HCT116 (cell line): ENCODE results near the gene GNG7. TPM values are rescaled to one million over a fixed set of nuclear protein-coding genes. Genes with fewer than 3 reads are reported as not detected.
"Not testable (repeated sequence)": the region's sequence is repeated elsewhere in the genome, so short reads cannot be mapped to it uniquely, and the experiment has no call there.

Experiments used
- ATAC-seq: fragments of 200-7000 bp; cut with Tn5 transposase; 2 replicates; pipeline ENCODE4 v1.9.1; 2020; ENCODE audit warnings: mild to moderate bottlenecking, moderate library complexity
- BruUV-seq: library from RNA; stranded (reverse); fragments of 400-500 nt; replicated peaks from 2 replicates; lab custom pipeline; 2021; lab: Mats Ljungman, UMichigan
- CTCF ChIA-PET: fragments of 300-600 bp; sonication (Branson Sonifier 250); formaldehyde crosslinking; loops from one replicate; lab custom pipeline; 2021; ENCODE audit warnings: antibody characterized with exemption; lab: Charles Lee
- POLR2A ChIA-PET: fragments of 300-600, 350-600 bp; sonication (Branson Sonifier 250); formaldehyde crosslinking; loops from one replicate; lab custom pipeline; 2021; ENCODE audit warnings: antibody characterized with exemption; lab: Charles Lee
- RAD21 ChIA-PET, 2 experiments: fragments of 300-600 bp; sonication (Branson Sonifier 250); formaldehyde crosslinking; loops; one replicate each; lab custom pipeline; 2023; ENCODE audit warnings: low total read pairs in 2 of 2; ENCODE audit not compliant: uncharacterized antibody in 2 of 2, unreplicated experiment in 2 of 2, low non-redundant PET in 1 of 2; lab: Charles Lee
- DNase-seq: peaks from one replicate; pipeline ENCODE4 v3.0.0-alpha.2; 2010; ENCODE audit warnings: low read depth, low spot score
- H2AFZ ChIP-seq: fragments of 200-600 bp; shearing (Covaris generic), sonication (generic); 2 replicates; pipeline ENCODE4 v1.6.1; 2017; ENCODE audit warnings: low read depth, mixed run types, mixed read lengths, antibody characterized with exemption, low read length; ENCODE audit not compliant: poor library complexity, severe bottlenecking
- H3K27ac ChIP-seq: 2 replicates; pipeline ENCODE4 v1.5.1; 2012; ENCODE audit warnings: low read depth, low read length
- H3K27me3 ChIP-seq: fragments of 200-600 bp; sonication (generic); 2 replicates; pipeline ENCODE4 v1.6.1; 2016; ENCODE audit warnings: mixed run types, low read length, mixed read lengths; ENCODE audit not compliant: insufficient read depth
- H3K36me3 ChIP-seq, 2 experiments: fragments of 200-500 bp in 1 of 2; fragments of 200-600 bp in 1 of 2; sonication (Bioruptor generic) in 1 of 2; sonication (generic) in 1 of 2; 2 replicates each; pipeline versions ENCODE4 v1.5.1 to v1.6.1; 2014 to 2016; ENCODE audit warnings: low read length in 2 of 2, inconsistent platforms in 1 of 2, mixed read lengths in 1 of 2, mixed run types in 1 of 2; ENCODE audit not compliant: insufficient read depth in 2 of 2, control insufficient read depth in 1 of 2
- H3K4me1 ChIP-seq, 2 experiments: fragments of 200-600 bp in 1 of 2; sonication (generic) in 1 of 2; 2 replicates each; pipeline versions ENCODE4 v1.5.1 to v1.6.1; 2012 to 2017; ENCODE audit warnings: low read length in 2 of 2, inconsistent platforms in 1 of 2, mild to moderate bottlenecking in 1 of 2, mixed read lengths in 1 of 2, mixed run types in 1 of 2, moderate library complexity in 1 of 2; ENCODE audit not compliant: insufficient read depth in 2 of 2, control insufficient read depth in 1 of 2
- H3K4me2 ChIP-seq: fragments of 200-600 bp; sonication (generic); 2 replicates; pipeline ENCODE4 v1.6.1; 2017; ENCODE audit warnings: mixed run types, low read length, mixed read lengths
- H3K4me3 ChIP-seq, 2 experiments: fragments of 200-600 bp in 1 of 2; sonication (generic) in 1 of 2; replicated peaks in 1 of 2; 2 replicates each; pipeline ENCODE4 v1.5.1; 2011 to 2016; ENCODE audit warnings: low read length in 2 of 2, control low read depth in 1 of 2, low read depth in 1 of 2, mild to moderate bottlenecking in 1 of 2, mixed read lengths in 1 of 2, mixed run types in 1 of 2
- H3K79me2 ChIP-seq: fragments of 200-600 bp; sonication (generic); 2 replicates; pipeline ENCODE4 v1.6.1; 2017; ENCODE audit warnings: mild to moderate bottlenecking, mixed run types, low read length, moderate library complexity, mixed read lengths; ENCODE audit not compliant: insufficient read depth
- H3K9ac ChIP-seq: fragments of 200-600 bp; sonication (generic); 2 replicates; pipeline ENCODE4 v1.6.1; 2016; ENCODE audit warnings: low read length, mixed read lengths
- H3K9me2 ChIP-seq: fragments of 200-600 bp; sonication (generic), shearing (Covaris generic); 2 replicates; pipeline ENCODE4 v1.6.1; 2017; ENCODE audit warnings: mixed run types, mild to moderate bottlenecking, moderate library complexity; ENCODE audit not compliant: insufficient read depth
- H3K9me3 ChIP-seq, 2 experiments: fragments of 200-500 bp in 1 of 2; fragments of 200-600 bp in 1 of 2; sonication (Bioruptor generic) in 1 of 2; sonication (generic) in 1 of 2; 2 replicates each; pipeline ENCODE4 v1.6.1; 2014 to 2017; ENCODE audit warnings: low read length in 2 of 2, mixed read lengths in 2 of 2, inconsistent platforms in 1 of 2, low read depth in 1 of 2, mild to moderate bottlenecking in 1 of 2, mixed run types in 1 of 2, moderate library complexity in 1 of 2; ENCODE audit not compliant: control insufficient read depth in 1 of 2, insufficient read depth in 1 of 2
- H4K20me1 ChIP-seq: fragments of 200-600 bp; sonication (generic), shearing (Covaris generic); 2 replicates; pipeline ENCODE4 v1.6.1; 2017; ENCODE audit warnings: mixed run types, mild to moderate bottlenecking, moderate library complexity; ENCODE audit not compliant: insufficient read depth
- CBX3 ChIP-seq: IDR thresholded peaks from 2 replicates; pipeline ENCODE4 v1.6.1; 2012; ENCODE audit warnings: low read depth
- EGR1 ChIP-seq: IDR thresholded peaks from 2 replicates; pipeline ENCODE4 v1.6.1; 2012; ENCODE audit warnings: low read depth
- ELF1 ChIP-seq: IDR thresholded peaks from 2 replicates; pipeline ENCODE4 v1.6.1; 2012; ENCODE audit warnings: low read depth, borderline replicate concordance
- EZH2 ChIP-seq: fragments of 200-600 bp; sonication (generic); IDR thresholded peaks from 2 replicates; pipeline ENCODE4 v1.6.1; 2017; ENCODE audit warnings: antibody characterized with exemption, mixed run types
- POLR2A ChIP-seq: IDR thresholded peaks from 2 replicates; pipeline ENCODE4 v1.7.0; 2011; ENCODE audit warnings: borderline replicate concordance; ENCODE audit not compliant: insufficient read depth, insufficient read length; ENCODE audit errors: extremely low read depth
- POLR2AphosphoS5 ChIP-seq: IDR thresholded peaks from 2 replicates; pipeline ENCODE4 v1.6.1; 2011; ENCODE audit warnings: mild to moderate bottlenecking, low read depth, low read length, moderate library complexity
- RAD21 ChIP-seq: IDR thresholded peaks from 2 replicates; pipeline ENCODE4 v1.6.1; 2012; ENCODE audit warnings: low read depth, mild to moderate bottlenecking
- SIN3A ChIP-seq: IDR thresholded peaks from 2 replicates; pipeline ENCODE4 v1.6.1; 2012; ENCODE audit warnings: low read depth
- SP1 ChIP-seq: IDR thresholded peaks from 2 replicates; pipeline ENCODE4 v1.6.1; 2012; ENCODE audit warnings: low read depth
- TCF7L2 ChIP-seq: IDR thresholded peaks from 2 replicates; pipeline ENCODE4 v1.7.0; 2011; ENCODE audit warnings: borderline replicate concordance, inconsistent platforms; ENCODE audit not compliant: insufficient read depth, insufficient read length; ENCODE audit errors: extremely low read depth
- ZFX ChIP-seq: fragments of 450-650 bp; IDR thresholded peaks from 2 replicates; pipeline ENCODE4 v1.6.1; 2017
- ZNF274 ChIP-seq: fragments of 200-500 bp; sonication (Bioruptor generic); IDR thresholded peaks from 2 replicates; pipeline ENCODE4 v1.6.1; 2014; ENCODE audit warnings: mild to moderate bottlenecking, low read depth, low read length, inconsistent platforms
- intact Hi-C: fragments of 100-400 bp; cut with micrococcal nuclease; formaldehyde crosslinking; loops from 2 replicates; pipeline ENCODE4 v1.10.0; 2022
- total RNA-seq: library from RNA; stranded (reverse); gene quantifications from one replicate; pipeline ENCODE4 v1.2.1, GENCODE V29; 2021; ENCODE audit not compliant: unreplicated experiment
- TF ChIP-seq, protein P1 (sequence below): IDR thresholded peaks from 2 replicates; pipeline ENCODE4 v1.6.1; 2011; ENCODE audit warnings: mild to moderate bottlenecking, low read length, moderate library complexity; ENCODE audit not compliant: insufficient replicate concordance; ENCODE audit errors: extremely low read depth
- TF ChIP-seq, protein P2 (sequence below): IDR thresholded peaks from 2 replicates; pipeline ENCODE4 v1.6.1; 2012
- TF ChIP-seq, protein P3 (sequence below), 3 experiments: fragments of 200-600 bp in 1 of 3; sonication (generic) in 1 of 3; IDR thresholded peaks in 2 of 3; conservative IDR thresholded peaks in 1 of 3; 2 replicates each; pipeline ENCODE4 v1.5.1; 2012 to 2017; ENCODE audit warnings: low read depth in 2 of 3, low read length in 2 of 3, antibody characterized with exemption in 1 of 3, borderline replicate concordance in 1 of 3, control low read depth in 1 of 3, mild to moderate bottlenecking in 1 of 3, mixed read lengths in 1 of 3, mixed run types in 1 of 3, moderate library complexity in 1 of 3; ENCODE audit not compliant: insufficient read depth in 1 of 3

Gene GNG7
- total RNA-seq, 1 experiment from 2014 or later = 11.3 TPM

DNA sequence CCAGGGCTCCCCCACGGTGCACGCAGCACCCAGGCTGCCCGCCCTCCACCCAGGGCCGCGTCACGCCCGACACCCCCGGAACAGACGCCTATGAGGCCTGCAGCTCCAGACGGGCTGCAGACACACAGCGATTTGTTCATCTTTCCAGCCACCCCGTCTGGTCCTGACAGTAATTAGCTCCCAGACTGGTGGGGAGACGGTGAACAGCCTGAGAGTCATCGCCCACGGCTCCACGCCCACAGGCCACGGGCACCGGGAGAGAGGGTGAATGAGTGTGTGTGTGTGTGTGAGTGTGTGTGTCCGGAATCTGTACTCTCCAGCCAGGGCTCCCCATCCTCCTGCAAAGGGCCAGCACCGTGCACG, 208.4 kb downstream of the GNG7 start:
- H3K9me3 ChIP-seq = 0 out of 4 replicates have a peak, but pooled peaks cover 0 to 2% of the 10 kb centered on the region in 2 experiments
- DNase-seq (no peak), ATAC-seq (no peak)
- ChIA-PET RAD21 (no interaction called here), CTCF (interaction anchor here (2.6 kb wide), 1 partner anchor 85 kb away, joined by 7 read pairs; no protein-coding TSS in a partner anchor), POLR2A (interaction anchor here (4.9 kb wide), 1 partner anchor 18 kb away, joined by 46 read pairs; the partner anchor contains the start of gene GADD45B)
- peak overlapping the region; percentile 71; the same call in 1 of the 2 replicates for H3K9ac ChIP-seq
- H3K79me2 ChIP-seq = no peaks in the 10 kb centered on the region
- peak overlapping the region; percentile 99 for H3K4me2 ChIP-seq
- H3K36me3 ChIP-seq = no peaks in the 10 kb centered on the region
- no peak overlapping the region for H2AFZ ChIP-seq
- TF ChIP-seq EGR1 (no peak), SIN3A (no peak), ZNF274 (no peak), POLR2AphosphoS5 (no peak), ELF1 (no peak), SP1 (no peak), ZFX (no peak), EZH2 (no peak), POLR2A (no peak), CBX3 (no peak), TCF7L2 (no peak), RAD21 (no peak)
- TF ChIP-seq, protein P1, sequence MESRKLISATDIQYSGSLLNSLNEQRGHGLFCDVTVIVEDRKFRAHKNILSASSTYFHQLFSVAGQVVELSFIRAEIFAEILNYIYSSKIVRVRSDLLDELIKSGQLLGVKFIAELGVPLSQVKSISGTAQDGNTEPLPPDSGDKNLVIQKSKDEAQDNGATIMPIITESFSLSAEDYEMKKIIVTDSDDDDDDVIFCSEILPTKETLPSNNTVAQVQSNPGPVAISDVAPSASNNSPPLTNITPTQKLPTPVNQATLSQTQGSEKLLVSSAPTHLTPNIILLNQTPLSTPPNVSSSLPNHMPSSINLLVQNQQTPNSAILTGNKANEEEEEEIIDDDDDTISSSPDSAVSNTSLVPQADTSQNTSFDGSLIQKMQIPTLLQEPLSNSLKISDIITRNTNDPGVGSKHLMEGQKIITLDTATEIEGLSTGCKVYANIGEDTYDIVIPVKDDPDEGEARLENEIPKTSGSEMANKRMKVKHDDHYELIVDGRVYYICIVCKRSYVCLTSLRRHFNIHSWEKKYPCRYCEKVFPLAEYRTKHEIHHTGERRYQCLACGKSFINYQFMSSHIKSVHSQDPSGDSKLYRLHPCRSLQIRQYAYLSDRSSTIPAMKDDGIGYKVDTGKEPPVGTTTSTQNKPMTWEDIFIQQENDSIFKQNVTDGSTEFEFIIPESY = no peak
- TF ChIP-seq, protein P2, sequence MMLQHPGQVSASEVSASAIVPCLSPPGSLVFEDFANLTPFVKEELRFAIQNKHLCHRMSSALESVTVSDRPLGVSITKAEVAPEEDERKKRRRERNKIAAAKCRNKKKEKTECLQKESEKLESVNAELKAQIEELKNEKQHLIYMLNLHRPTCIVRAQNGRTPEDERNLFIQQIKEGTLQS = no peak
- TF ChIP-seq, protein P3, sequence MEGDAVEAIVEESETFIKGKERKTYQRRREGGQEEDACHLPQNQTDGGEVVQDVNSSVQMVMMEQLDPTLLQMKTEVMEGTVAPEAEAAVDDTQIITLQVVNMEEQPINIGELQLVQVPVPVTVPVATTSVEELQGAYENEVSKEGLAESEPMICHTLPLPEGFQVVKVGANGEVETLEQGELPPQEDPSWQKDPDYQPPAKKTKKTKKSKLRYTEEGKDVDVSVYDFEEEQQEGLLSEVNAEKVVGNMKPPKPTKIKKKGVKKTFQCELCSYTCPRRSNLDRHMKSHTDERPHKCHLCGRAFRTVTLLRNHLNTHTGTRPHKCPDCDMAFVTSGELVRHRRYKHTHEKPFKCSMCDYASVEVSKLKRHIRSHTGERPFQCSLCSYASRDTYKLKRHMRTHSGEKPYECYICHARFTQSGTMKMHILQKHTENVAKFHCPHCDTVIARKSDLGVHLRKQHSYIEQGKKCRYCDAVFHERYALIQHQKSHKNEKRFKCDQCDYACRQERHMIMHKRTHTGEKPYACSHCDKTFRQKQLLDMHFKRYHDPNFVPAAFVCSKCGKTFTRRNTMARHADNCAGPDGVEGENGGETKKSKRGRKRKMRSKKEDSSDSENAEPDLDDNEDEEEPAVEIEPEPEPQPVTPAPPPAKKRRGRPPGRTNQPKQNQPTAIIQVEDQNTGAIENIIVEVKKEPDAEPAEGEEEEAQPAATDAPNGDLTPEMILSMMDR (IDR thresholded peaks at IDR 0.05 in 2 of 3, conservative IDR thresholded peaks at IDR 0.05 in 1 of 3; ENCODE audit: borderline replicate concordance in 1 of 3, insufficient read depth in 1 of 3, low read depth in 2 of 3, low read length in 2 of 3) = no peak
- H3K27ac ChIP-seq = peak overlapping the region; percentile 69; the same call in 1 of the 2 replicates
- H3K9me2 ChIP-seq = no peaks in the 10 kb centered on the region
- BruUV-seq = no TSS peak
- no peaks in the 10 kb centered on the region for H3K27me3 ChIP-seq
- H3K4me1 ChIP-seq = peaks cover 39 to 73% of the 10 kb centered on the region in 2 experiments
- intact Hi-C loops = no loop called here
- peak overlapping the region; percentile 54 to 66 for H3K4me3 ChIP-seq
- no peaks in the 10 kb centered on the region for H4K20me1 ChIP-seq

DNA sequence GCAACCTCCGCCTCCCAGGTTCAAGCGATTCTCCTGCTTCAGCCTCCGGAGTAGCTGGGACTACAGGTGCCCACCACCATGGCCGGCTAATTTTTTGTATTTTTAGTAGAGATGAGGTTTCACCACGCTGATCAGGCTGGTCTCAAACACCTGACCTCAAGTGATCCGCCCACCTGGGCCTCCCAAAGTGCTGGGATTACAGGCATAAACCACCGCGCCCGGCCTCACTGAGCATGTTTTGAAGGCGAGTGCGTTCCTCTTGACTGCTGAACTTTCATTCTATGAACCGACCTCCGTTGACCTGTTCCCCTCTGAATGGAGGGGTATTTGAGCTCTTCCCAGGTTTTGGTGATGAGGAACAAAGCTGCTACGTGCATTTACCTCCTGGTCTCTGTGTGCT, 209.0 kb downstream of the GNG7 start:
- CTCF ChIA-PET = interaction anchor here (0.8 to 2.6 kb wide), 2 partner anchors 18 to 86 kb away, joined by 3 to 7 read pairs; partner anchors contain the start of gene GADD45B
- H3K4me2 ChIP-seq = peak overlapping the region; percentile 99
- not testable (repeated sequence) for H3K27ac ChIP-seq

More for the DNA sequence above, 209.0 kb downstream of the GNG7 start:
- H2AFZ ChIP-seq, DNase-seq, H3K4me3 ChIP-seq, BruUV-seq, H3K79me2 ChIP-seq, RAD21 ChIA-PET, H3K27me3 ChIP-seq, H3K9me2 ChIP-seq, H3K9ac ChIP-seq, H3K36me3 ChIP-seq, H3K9me3 ChIP-seq, intact Hi-C loops, H4K20me1 ChIP-seq, ATAC-seq: not testable (repeated sequence)
- peaks cover 39 to 70% of the 10 kb centered on the region in 2 experiments for H3K4me1 ChIP-seq
- POLR2A ChIA-PET = interaction anchor here (1.3 to 4.9 kb wide), 2 partner anchors 17 kb away, joined by 9 to 46 read pairs; partner anchors contain the start of gene GADD45B
